Smooth muscle cell (in vitro differentiated cells): ENCODE measurements around the gene ACTL10. TPM values are rescaled to one million over a fixed set of nuclear protein-coding genes. Genes with fewer than 3 reads are reported as not detected.

ENCODE experiments used
- DNase-seq: peaks from one replicate; lab custom pipeline; 2025; ENCODE audit not compliant: unreplicated experiment; lab: John Stamatoyannopoulos, UW
- H2AFZ ChIP-seq: fragments of 200-600 bp; sonication (generic); 2 replicates; pipeline ENCODE4 v1.6.0; 2016; ENCODE audit warnings: antibody characterized with exemption, low read depth, mild to moderate bottlenecking
- H3F3A ChIP-seq: fragments of 200-600 bp; sonication (generic); 2 replicates; pipeline ENCODE4 v1.6.0; 2017; ENCODE audit warnings: antibody characterized with exemption, low read depth
- H3K27ac ChIP-seq: fragments of 200-600 bp; sonication (generic); 2 replicates; pipeline ENCODE4 v1.5.1; 2016; ENCODE audit warnings: low read depth, mild to moderate bottlenecking
- H3K27me3 ChIP-seq: fragments of 200-600 bp; sonication (generic); 2 replicates; pipeline ENCODE4 v1.6.1; 2016; ENCODE audit warnings: low read depth, mild to moderate bottlenecking
- H3K36me3 ChIP-seq: fragments of 200-600 bp; sonication (generic); 2 replicates; pipeline ENCODE4 v1.5.1; 2016; ENCODE audit warnings: low read depth
- H3K4me1 ChIP-seq: fragments of 200-600 bp; sonication (generic); 2 replicates; pipeline ENCODE4 v1.5.1; 2016; ENCODE audit warnings: low read depth
- H3K4me2 ChIP-seq: fragments of 200-600 bp; sonication (generic); 2 replicates; pipeline ENCODE4 v1.6.0; 2016; ENCODE audit warnings: mild to moderate bottlenecking
- H3K4me3 ChIP-seq: fragments of 200-600 bp; sonication (generic); 2 replicates; pipeline ENCODE4 v1.5.1; 2016; ENCODE audit warnings: mild to moderate bottlenecking
- H3K79me2 ChIP-seq: fragments of 200-600 bp; sonication (generic); 2 replicates; pipeline ENCODE4 v1.6.0; 2016; ENCODE audit warnings: low read depth, mild to moderate bottlenecking
- H3K9ac ChIP-seq: fragments of 200-600 bp; sonication (generic); 2 replicates; pipeline ENCODE4 v1.6.0; 2016; ENCODE audit warnings: low read depth
- H3K9me3 ChIP-seq: fragments of 200-600 bp; sonication (generic); replicated peaks from 2 replicates; pipeline ENCODE4 v1.5.1; 2016; ENCODE audit warnings: low read depth
- H4K20me1 ChIP-seq: fragments of 200-600 bp; sonication (generic); 2 replicates; pipeline ENCODE4 v1.6.0; 2016; ENCODE audit warnings: low read depth
- WGBS: methylation state at CpG from one replicate; pipeline ENCODE4 v1.1.7; 2016; ENCODE audit warnings: low lambda C conversion rate; 5-methylcytosine and 5-hydroxymethylcytosine counted together
- polyA plus RNA-seq: library from polyadenylated mRNA; unstranded; fragments of >200 nt; fragmentation: Nextera tagmentation; extraction: Ambion mirVana; gene quantifications from 2 replicates; pipeline ENCODE4 v1.2.1, GENCODE V29; 2016
- total RNA-seq: library from RNA; depleted of rRNA; stranded (reverse); fragments of >200 nt; gene quantifications from 2 replicates; pipeline ENCODE4 v1.2.3, GENCODE V29; 2014
- TF ChIP-seq, protein P1 (sequence below): fragments of 200-600 bp; sonication (generic); IDR thresholded peaks from 2 replicates; pipeline ENCODE4 v1.5.1; 2017; ENCODE audit warnings: borderline replicate concordance, mild to moderate bottlenecking, antibody characterized with exemption; ENCODE audit not compliant: insufficient read depth, poor library complexity, severe bottlenecking

ACTL10 gene
- total and polyA plus RNA-seq, 2 experiments from 2014 or later = 0.04 to 0.49 TPM

DNA sequence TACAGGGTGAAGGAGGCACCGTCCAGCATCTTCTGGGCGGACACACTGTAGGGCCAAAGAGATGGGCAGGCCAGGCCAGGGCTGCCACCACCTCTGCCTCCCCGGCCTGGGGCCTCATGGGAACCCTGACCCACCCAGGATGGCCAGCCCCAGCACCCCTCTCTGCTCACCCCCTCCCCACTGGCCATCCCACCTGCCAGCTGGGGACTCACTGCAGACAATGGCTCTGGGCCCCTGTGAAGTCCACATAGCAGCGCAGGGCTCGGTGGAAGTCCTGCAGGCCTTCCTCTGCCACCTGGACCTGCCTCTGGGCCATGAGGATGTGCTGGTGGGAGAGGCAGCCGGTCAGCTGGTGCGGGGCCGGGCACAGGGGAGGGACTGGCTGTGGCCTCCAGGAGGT is 8.2 kb upstream of the ACTL10 start:
- Histone ChIP-seq H3K9ac (no peak overlapping the region), H3F3A (peaks cover 7% of the 10 kb centered on the region), H3K36me3 (peaks cover 6% of the 10 kb centered on the region), H3K79me2 (peaks cover 5% of the 10 kb centered on the region), H3K9me3 (no peaks in the 10 kb centered on the region), H2AFZ (no peak overlapping the region), H3K4me1 (peaks cover 3% of the 10 kb centered on the region), H3K27me3 (no peaks in the 10 kb centered on the region), H4K20me1 (no peaks in the 10 kb centered on the region), H3K27ac (no peak overlapping the region), H3K4me3 (no peak overlapping the region), H3K4me2 (no peak overlapping the region)
- WGBS = 98% methylated on average over 8 of the region's 8 CpGs
- TF ChIP-seq, protein P1, sequence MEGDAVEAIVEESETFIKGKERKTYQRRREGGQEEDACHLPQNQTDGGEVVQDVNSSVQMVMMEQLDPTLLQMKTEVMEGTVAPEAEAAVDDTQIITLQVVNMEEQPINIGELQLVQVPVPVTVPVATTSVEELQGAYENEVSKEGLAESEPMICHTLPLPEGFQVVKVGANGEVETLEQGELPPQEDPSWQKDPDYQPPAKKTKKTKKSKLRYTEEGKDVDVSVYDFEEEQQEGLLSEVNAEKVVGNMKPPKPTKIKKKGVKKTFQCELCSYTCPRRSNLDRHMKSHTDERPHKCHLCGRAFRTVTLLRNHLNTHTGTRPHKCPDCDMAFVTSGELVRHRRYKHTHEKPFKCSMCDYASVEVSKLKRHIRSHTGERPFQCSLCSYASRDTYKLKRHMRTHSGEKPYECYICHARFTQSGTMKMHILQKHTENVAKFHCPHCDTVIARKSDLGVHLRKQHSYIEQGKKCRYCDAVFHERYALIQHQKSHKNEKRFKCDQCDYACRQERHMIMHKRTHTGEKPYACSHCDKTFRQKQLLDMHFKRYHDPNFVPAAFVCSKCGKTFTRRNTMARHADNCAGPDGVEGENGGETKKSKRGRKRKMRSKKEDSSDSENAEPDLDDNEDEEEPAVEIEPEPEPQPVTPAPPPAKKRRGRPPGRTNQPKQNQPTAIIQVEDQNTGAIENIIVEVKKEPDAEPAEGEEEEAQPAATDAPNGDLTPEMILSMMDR = no peak
- DNase-seq = no peak

DNA sequence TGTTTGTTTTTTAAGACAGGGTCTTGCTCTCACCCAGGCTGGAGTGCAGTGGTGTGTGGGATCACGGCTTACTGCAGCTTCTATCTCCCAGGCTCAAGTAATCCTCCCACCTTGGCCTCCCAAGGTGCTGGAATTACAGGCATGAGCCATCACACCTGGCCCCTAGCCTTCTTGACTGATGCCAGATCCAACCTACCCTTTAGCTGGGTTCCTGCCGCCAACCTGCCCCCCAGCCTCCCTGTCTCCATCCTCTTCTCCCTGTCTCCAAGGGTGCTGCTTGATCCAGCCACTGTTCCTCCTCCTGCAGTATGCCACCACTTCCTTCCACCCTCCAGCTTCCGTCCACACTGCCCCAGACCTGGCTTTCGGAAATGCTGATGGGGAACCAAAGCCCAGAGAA is 7.8 kb upstream of the ACTL10 start:
- no peak overlapping the region for H3K9ac ChIP-seq
- no peak overlapping the region for H3K4me3 ChIP-seq
- no peak overlapping the region for H3K27ac ChIP-seq
- H3F3A ChIP-seq = peaks cover 7% of the 10 kb centered on the region
- H4K20me1 ChIP-seq = no peaks in the 10 kb centered on the region
- WGBS = 98% methylated on average over 4 of the region's 4 CpGs
- no peak overlapping the region for H3K4me2 ChIP-seq
- H3K9me3 ChIP-seq = no peaks in the 10 kb centered on the region
- H2AFZ ChIP-seq = no peak overlapping the region
- TF ChIP-seq, protein P1 = no peak
- peaks cover 5% of the 10 kb centered on the region for H3K79me2 ChIP-seq
- DNase-seq = no peak
- no peaks in the 10 kb centered on the region for H3K27me3 ChIP-seq
- peaks cover 4% of the 10 kb centered on the region for H3K4me1 ChIP-seq
- peaks cover 6% of the 10 kb centered on the region for H3K36me3 ChIP-seq

DNA sequence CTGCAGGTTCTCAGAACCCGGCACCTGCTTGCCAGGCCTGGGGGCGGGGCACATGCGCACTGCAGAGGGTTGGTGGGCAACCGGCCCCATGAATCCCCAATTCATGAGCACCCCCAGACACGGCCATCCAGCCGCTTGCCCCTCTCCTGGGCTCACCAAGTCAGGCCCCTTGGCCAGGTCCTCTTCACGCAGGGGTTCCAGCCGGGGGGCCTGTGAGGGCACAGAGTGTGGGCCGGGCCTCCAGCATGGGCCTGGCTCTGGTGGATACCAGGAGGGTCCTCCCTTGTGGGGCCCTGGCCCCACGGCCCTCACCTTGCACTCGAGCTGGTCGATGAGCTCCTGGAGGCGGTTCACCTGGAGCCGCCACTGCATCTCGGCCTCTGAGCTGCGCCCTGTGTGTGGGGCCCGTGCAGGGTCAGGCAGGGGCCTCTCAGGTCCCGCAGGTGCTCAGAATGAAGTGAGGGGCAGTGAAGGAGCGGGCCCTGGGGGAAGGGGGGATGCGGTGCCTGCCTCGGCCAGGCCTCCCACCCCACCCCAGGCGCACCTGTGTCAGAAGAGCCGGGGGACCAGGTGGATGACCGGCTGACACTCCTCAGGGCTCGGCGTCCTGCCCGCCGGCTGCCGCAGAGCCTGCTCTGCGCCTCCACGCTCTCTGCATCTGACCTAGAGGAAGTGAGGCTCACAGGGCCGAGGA is 7.3 kb upstream of the ACTL10 start:
- Histone ChIP-seq H3F3A (peaks cover 8% of the 10 kb centered on the region), H3K79me2 (peaks cover 5% of the 10 kb centered on the region), H3K4me2 (no peak overlapping the region), H3K9me3 (no peaks in the 10 kb centered on the region), H2AFZ (no peak overlapping the region), H3K27me3 (no peaks in the 10 kb centered on the region), H3K9ac (no peak overlapping the region), H3K27ac (no peak overlapping the region), H3K4me3 (no peak overlapping the region), H3K36me3 (peaks cover 6% of the 10 kb centered on the region), H4K20me1 (no peaks in the 10 kb centered on the region), H3K4me1 (peaks cover 6% of the 10 kb centered on the region)
- WGBS = 98% methylated on average over 32 of the region's 32 CpGs
- no peak for DNase-seq
- TF ChIP-seq, protein P1 = no peak
